H1 (cell line): ENCODE results near the gene VENTX. TPM values are rescaled to one million over a fixed set of nuclear protein-coding genes. Genes with fewer than 3 reads are reported as not detected.

Experiments
- CTCF ChIA-PET: fragments of 300-600 bp; sonication (Branson Sonifier 250); formaldehyde crosslinking; loops from one replicate; lab custom pipeline; 2021; ENCODE audit not compliant: partially characterized antibody; lab: Charles Lee
- POLR2A ChIA-PET: fragments of 300-600 bp; sonication (Branson Sonifier 250); formaldehyde crosslinking; loops from one replicate; lab custom pipeline; 2021; ENCODE audit warnings: inconsistent platforms; ENCODE audit not compliant: partially characterized antibody; lab: Charles Lee
- DNase-seq, 2 experiments: peaks; one replicate each; pipeline versions ENCODE4 v3.0.0 to v3.0.0-alpha.2; 2010 to 2022; ENCODE audit warnings: low spot score in 2 of 2, low read depth in 1 of 2, mixed read lengths in 1 of 2
- FAIRE-seq: peaks from 2 replicates; lab custom pipeline; 2011; peaks lifted over from hg19 to GRCh38; lab: Jason Lieb, UNC
- H2AFZ ChIP-seq: 2 replicates; pipeline ENCODE4 v1.8.1; 2012; ENCODE audit warnings: low read length, inconsistent platforms
- H2AK5ac ChIP-seq: 2 replicates; pipeline ENCODE4 v1.6.1; 2013; ENCODE audit warnings: low read depth, low read length
- H2BK120ac ChIP-seq: replicated peaks from 2 replicates; pipeline ENCODE3; 2013; ENCODE audit warnings: low read depth, low read length, inconsistent platforms
- H2BK12ac ChIP-seq: 2 replicates; pipeline ENCODE4 v1.6.1; 2013; ENCODE audit warnings: low read depth, low read length
- H2BK15ac ChIP-seq: 2 replicates; pipeline ENCODE4 v1.6.1; 2013; ENCODE audit warnings: low read length
- H2BK20ac ChIP-seq: 2 replicates; pipeline ENCODE4 v1.6.1; 2013; ENCODE audit warnings: low read length
- H2BK5ac ChIP-seq: 2 replicates; pipeline ENCODE4 v1.6.1; 2013; ENCODE audit warnings: low read depth, low read length
- H3K14ac ChIP-seq: 2 replicates; pipeline ENCODE4 v1.6.1; 2013; ENCODE audit warnings: inconsistent platforms; ENCODE audit not compliant: insufficient read length
- H3K18ac ChIP-seq: 2 replicates; pipeline ENCODE4 v1.6.1; 2013; ENCODE audit warnings: low read length; ENCODE audit errors: extremely low read depth
- H3K23ac ChIP-seq: 2 replicates; pipeline ENCODE4 v1.6.1; 2013; ENCODE audit warnings: inconsistent platforms; ENCODE audit not compliant: insufficient read length
- H3K23me2 ChIP-seq: 2 replicates; pipeline ENCODE4 v1.6.1; 2013; ENCODE audit warnings: low read depth, low read length
- H3K27ac ChIP-seq: 2 replicates; pipeline ENCODE4 v1.6.1; 2011; ENCODE audit warnings: low read depth, low read length, inconsistent platforms
- H3K27me3 ChIP-seq, 4 experiments: replicated peaks in 1 of 4; 1 replicate in 1 of 4; 2 replicates in 3 of 4; pipeline versions ENCODE4 v1.6.1 to v1.8.1; 2011 to 2013; ENCODE audit warnings: low read length in 3 of 4, mild to moderate bottlenecking in 3 of 4, inconsistent platforms in 2 of 4, mixed read lengths in 2 of 4, moderate library complexity in 1 of 4; ENCODE audit not compliant: control insufficient read depth in 3 of 4, insufficient read depth in 3 of 4; ENCODE audit errors: extremely low read depth in 1 of 4
- H3K36me3 ChIP-seq, 4 experiments: 2 replicates each; pipeline versions ENCODE4 v1.6.1 to v1.8.1; 2011 to 2013; ENCODE audit warnings: mild to moderate bottlenecking in 4 of 4, low read length in 3 of 4, moderate library complexity in 2 of 4, control low read depth in 1 of 4, inconsistent platforms in 1 of 4; ENCODE audit not compliant: insufficient read depth in 4 of 4, control insufficient read depth in 2 of 4
- H3K4ac ChIP-seq: replicated peaks from 2 replicates; pipeline ENCODE3; 2013; ENCODE audit warnings: low read length, low read depth, mixed read lengths, inconsistent platforms; ENCODE audit not compliant: insufficient read length
- H3K4me1 ChIP-seq, 4 experiments: replicated peaks in 1 of 4; 1 replicate in 1 of 4; 2 replicates in 3 of 4; pipeline versions ENCODE4 v1.6.1 to v1.8.1; 2011 to 2013; ENCODE audit warnings: low read length in 3 of 4, inconsistent platforms in 2 of 4, mixed read lengths in 1 of 4; ENCODE audit not compliant: insufficient read depth in 4 of 4, control insufficient read depth in 3 of 4
- H3K4me2 ChIP-seq, 2 experiments: 2 replicates each; pipeline versions ENCODE4 v1.6.1 to v1.8.1; 2011 to 2013; ENCODE audit warnings: low read depth in 2 of 2, low read length in 2 of 2, control low read depth in 1 of 2, inconsistent platforms in 1 of 2, mild to moderate bottlenecking in 1 of 2; ENCODE audit not compliant: insufficient read depth in 1 of 2
- H3K4me3 ChIP-seq, 4 experiments: fragments of 200-600, 300-600 bp in 1 of 4; sonication (generic), shearing (Covaris generic), sonication (Bioruptor Twin) in 1 of 4; 2 replicates each; pipeline versions ENCODE4 v1.5.1 to v1.8.1; 2011 to 2016; ENCODE audit warnings: low read length in 4 of 4, low read depth in 3 of 4, control low read depth in 2 of 4, inconsistent platforms in 2 of 4, mild to moderate bottlenecking in 2 of 4, mixed read lengths in 1 of 4, moderate library complexity in 1 of 4; ENCODE audit not compliant: insufficient read depth in 2 of 4; ENCODE audit errors: extremely low read depth in 1 of 4
- H3K56ac ChIP-seq: replicated peaks from 2 replicates; pipeline ENCODE3; 2013; ENCODE audit warnings: low read depth, mild to moderate bottlenecking, mixed read lengths, low read length, inconsistent platforms; ENCODE audit not compliant: insufficient read length
- H3K79me1 ChIP-seq: 2 replicates; pipeline ENCODE4 v1.6.1; 2013; ENCODE audit warnings: low read depth, low read length, control low read depth
- H3K79me2 ChIP-seq, 2 experiments: 2 replicates each; pipeline versions ENCODE4 v1.6.1 to v1.8.1; 2012 to 2013; ENCODE audit warnings: low read length in 2 of 2, mild to moderate bottlenecking in 2 of 2, inconsistent platforms in 1 of 2; ENCODE audit not compliant: insufficient read depth in 2 of 2, control insufficient read depth in 1 of 2
- H3K9ac ChIP-seq, 4 experiments: replicated peaks in 1 of 4; 1 replicate in 1 of 4; 2 replicates in 3 of 4; pipeline versions ENCODE4 v1.6.1 to v1.8.1; 2011 to 2013; ENCODE audit warnings: low read depth in 3 of 4, low read length in 3 of 4, control low read depth in 2 of 4, mild to moderate bottlenecking in 2 of 4, moderate library complexity in 2 of 4, inconsistent platforms in 1 of 4; ENCODE audit errors: extremely low read depth in 1 of 4
- H3K9me3 ChIP-seq, 2 experiments: 2 replicates each; pipeline versions ENCODE4 v1.6.1 to v1.8.1; 2012 to 2013; ENCODE audit warnings: mild to moderate bottlenecking in 2 of 2, moderate library complexity in 2 of 2, control low read depth in 1 of 2, inconsistent platforms in 1 of 2, low read depth in 1 of 2, low read length in 1 of 2, mixed read lengths in 1 of 2; ENCODE audit not compliant: insufficient read depth in 2 of 2
- H4K20me1 ChIP-seq, 2 experiments: replicated peaks in 1 of 2; 2 replicates each; pipeline versions ENCODE3 to v1.8.1; 2011 to 2013; ENCODE audit warnings: inconsistent platforms in 2 of 2, low read length in 2 of 2, mild to moderate bottlenecking in 1 of 2; ENCODE audit not compliant: insufficient read depth in 2 of 2, control insufficient read depth in 1 of 2
- H4K5ac ChIP-seq: 2 replicates; pipeline ENCODE4 v1.6.1; 2013; ENCODE audit warnings: low read length, low read depth, mixed read lengths, inconsistent platforms; ENCODE audit not compliant: insufficient read length
- H4K8ac ChIP-seq: 2 replicates; pipeline ENCODE4 v1.8.0; 2013; ENCODE audit warnings: mild to moderate bottlenecking, moderate library complexity, low read length, inconsistent platforms; ENCODE audit not compliant: insufficient read depth; ENCODE audit errors: extremely low read depth
- H4K91ac ChIP-seq: replicated peaks from 2 replicates; pipeline ENCODE3; 2013; ENCODE audit warnings: low read length, mixed read lengths, inconsistent platforms; ENCODE audit not compliant: insufficient read length
- ASH2L ChIP-seq: fragments of 200-600, 300-600 bp; sonication (generic); IDR thresholded peaks from one replicate; pipeline ENCODE4 v1.7.1; 2017; ENCODE audit warnings: low read length
- CBX5 ChIP-seq: fragments of 300-800, 300-1000 bp; sonication (generic); IDR thresholded peaks from 2 replicates; pipeline ENCODE4 v1.7.1; 2016; ENCODE audit warnings: antibody characterized with exemption, low read length, low read depth
- EP300 ChIP-seq, 2 experiments: IDR thresholded peaks; 1 replicate in 1 of 2; 2 replicates in 1 of 2; pipeline ENCODE4 v1.6.1; 2011 to 2012; ENCODE audit warnings: low read depth in 2 of 2, low read length in 2 of 2, mild to moderate bottlenecking in 2 of 2, borderline replicate concordance in 1 of 2, inconsistent platforms in 1 of 2, moderate library complexity in 1 of 2
- PHF8 ChIP-seq: fragments of 200-600 bp; sonication (generic); conservative IDR thresholded peaks from 2 replicates; pipeline ENCODE4 v1.7.1; 2012; ENCODE audit warnings: low read depth, mild to moderate bottlenecking, inconsistent platforms, low read length, moderate library complexity
- POU5F1 ChIP-seq: IDR thresholded peaks from 2 replicates; pipeline ENCODE4 v1.6.1; 2011; ENCODE audit warnings: low read depth, mild to moderate bottlenecking, low read length, moderate library complexity
- RXRA ChIP-seq: IDR thresholded peaks from 2 replicates; pipeline ENCODE4 v1.6.1; 2011; ENCODE audit warnings: low read depth, mild to moderate bottlenecking, low read length, moderate library complexity; ENCODE audit not compliant: insufficient read depth
- SAP30 ChIP-seq: fragments of 300-600 bp; sonication (generic); IDR thresholded peaks from 2 replicates; pipeline ENCODE4 v1.7.1; 2012; ENCODE audit warnings: low read length, moderate library complexity, mild to moderate bottlenecking, inconsistent platforms; ENCODE audit not compliant: insufficient read depth, insufficient replicate concordance
- TEAD4 ChIP-seq: IDR thresholded peaks from 2 replicates; pipeline ENCODE4 v1.6.1; 2012; ENCODE audit warnings: low read depth, low read length, inconsistent platforms, mixed read lengths
- WGBS, 2 experiments: shearing (Covaris generic) in 1 of 2; methylation state at CpG; one replicate each; pipeline versions ENCODE4 v1.1.6 to v1.1.7; 2013 to 2015; ENCODE audit warnings: low lambda C conversion rate in 2 of 2, mixed read lengths in 2 of 2, inconsistent platforms in 1 of 2, low coverage in 1 of 2, missing lambda C conversion rate in 1 of 2; ENCODE audit not compliant: insufficient replicate concordance in 2 of 2, insufficient coverage in 1 of 2, insufficient read length in 1 of 2; ENCODE audit errors: extremely low coverage in 1 of 2, missing lambda C conversion rate in 1 of 2; 5-methylcytosine and 5-hydroxymethylcytosine counted together
- polyA plus RNA-seq, 7 experiments: library from polyadenylated mRNA; depleted of rRNA in 3 of 7; stranded (reverse) in 5 of 7; unstranded in 2 of 7; fragments of >200 nt in 5 of 7; fragments of 200-250 nt in 2 of 7; gene quantifications; 1 replicate in 5 of 7; 2 replicates in 1 of 7; 4 replicates in 1 of 7; pipeline versions ENCODE4 v1.2.1 to v1.2.3, GENCODE V29; 2011 to 2013; ENCODE audit warnings: missing spikeins in 2 of 7, mixed read lengths in 2 of 7
- total RNA-seq: library from RNA; stranded (reverse); fragmentation: NEBNext Ultra II Directional; extraction: Animal tissue kit (Norgen Biotek cat#: 25700); gene quantifications from 2 replicates; pipeline ENCODE4 v1.2.1, GENCODE V29; 2021

VENTX gene
- total and polyA plus RNA-seq, 2 of the 8 experiments (the other 6 are each of a cell fraction or from before 2014, with no cell fraction given) = 5.6 TPM

DNA sequence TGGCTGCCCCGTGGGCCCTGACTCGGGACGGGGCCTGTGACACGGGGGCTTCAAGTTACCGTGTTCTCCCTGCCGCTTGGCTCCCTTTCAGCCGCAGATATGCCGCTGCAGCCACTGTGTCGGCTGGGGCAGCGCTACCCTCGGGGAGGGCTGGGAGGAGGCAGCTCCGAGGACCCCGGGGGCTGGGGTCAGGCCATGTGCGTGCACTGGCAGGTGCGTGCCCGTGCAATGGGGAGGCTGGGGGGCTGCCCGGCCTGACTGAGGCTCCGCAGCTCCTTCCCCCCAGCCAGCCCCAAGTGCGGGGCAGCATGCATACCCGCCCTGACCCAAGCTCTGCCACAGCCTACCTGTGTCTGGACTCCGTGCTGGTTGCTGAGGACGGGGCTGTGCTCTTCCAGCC lies 48.4 kb upstream of the VENTX start:
- Histone ChIP-seq H4K5ac (no peak overlapping the region), H2BK12ac (no peak overlapping the region), H4K91ac (no peak overlapping the region), H2BK5ac (no peak overlapping the region), H3K4ac (no peak overlapping the region), H4K8ac (no peak overlapping the region; the same call in 1 of the 2 replicates), H3K4me1 (no peaks in the 10 kb centered on the region; a peak in 1 of 7 replicates), H3K4me3 (no peak overlapping the region), H2AFZ (no peak overlapping the region), H3K4me2 (no peak overlapping the region), H3K9ac (no peak overlapping the region), H3K23ac (no peak overlapping the region), H2BK15ac (no peak overlapping the region), H4K20me1 (peaks cover 0 to 3% of the 10 kb centered on the region in 2 experiments), H2BK120ac (no peak overlapping the region), H3K36me3 (peaks cover 0 to 25% (median 4%) of the 10 kb centered on the region in 4 experiments; a peak in 3 of 8 replicates), H3K56ac (no peak overlapping the region), H3K79me1 (no peaks in the 10 kb centered on the region), H3K79me2 (no peaks in the 10 kb centered on the region), H3K14ac (no peak overlapping the region), H3K9me3 (peaks cover 15 to 30% of the 10 kb centered on the region in 2 experiments; a peak in 3 of 4 replicates), H2BK20ac (no peak overlapping the region), H2AK5ac (no peak overlapping the region), H3K23me2 (no peaks in the 10 kb centered on the region), H3K18ac (no peak overlapping the region), H3K27ac (no peak overlapping the region), H3K27me3 (no peaks in the 10 kb centered on the region)
- 98% methylated on average over 19 of the region's 22 CpGs; no CpG with 5 or more reads in 1 of the 2 experiments for WGBS, 2 experiments
- no peak for TF ChIP-seq SAP30
- no peak for TF ChIP-seq POU5F1
- TF ChIP-seq TEAD4 = no peak
- no peak for TF ChIP-seq RXRA
- TF ChIP-seq PHF8 = no peak
- TF ChIP-seq EP300 (IDR thresholded peaks at IDR 0.05; ENCODE audit: borderline replicate concordance in 1 of 2, low read depth in 2 of 2, low read length in 2 of 2) = no peak
- no peak for TF ChIP-seq ASH2L
- TF ChIP-seq CBX5 = no peak
- POLR2A ChIA-PET = interaction anchor here (0.9 to 1.3 kb wide), 2 partner anchors 10 to 31 kb away, joined by 3 to 5 read pairs; no protein-coding TSS in a partner anchor
- no peak for FAIRE-seq
- CTCF ChIA-PET = interaction anchor here (0.6 kb wide), 1 partner anchor 36 kb away, joined by 3 read pairs; no protein-coding TSS in a partner anchor
- no peak for DNase-seq
